LNCaP clone FGC (cell line): ENCODE measurements around the gene DIAPH1.

ENCODE experiments used
- DNase-seq: peaks from one replicate; pipeline ENCODE4 v3.0.0-alpha.2; 2011; ENCODE audit warnings: low read depth
- H3K4me3 ChIP-seq: 2 replicates; pipeline ENCODE4 v1.5.1; 2011; ENCODE audit warnings: mild to moderate bottlenecking, low read depth, low read length, control low read depth
- TF ChIP-seq, protein P1 (sequence below): IDR thresholded peaks from 2 replicates; pipeline ENCODE4 v1.5.1; 2012; ENCODE audit warnings: mild to moderate bottlenecking; ENCODE audit not compliant: control insufficient read depth, insufficient read depth; ENCODE audit errors: extremely low read depth

DIAPH1 gene

DNA sequence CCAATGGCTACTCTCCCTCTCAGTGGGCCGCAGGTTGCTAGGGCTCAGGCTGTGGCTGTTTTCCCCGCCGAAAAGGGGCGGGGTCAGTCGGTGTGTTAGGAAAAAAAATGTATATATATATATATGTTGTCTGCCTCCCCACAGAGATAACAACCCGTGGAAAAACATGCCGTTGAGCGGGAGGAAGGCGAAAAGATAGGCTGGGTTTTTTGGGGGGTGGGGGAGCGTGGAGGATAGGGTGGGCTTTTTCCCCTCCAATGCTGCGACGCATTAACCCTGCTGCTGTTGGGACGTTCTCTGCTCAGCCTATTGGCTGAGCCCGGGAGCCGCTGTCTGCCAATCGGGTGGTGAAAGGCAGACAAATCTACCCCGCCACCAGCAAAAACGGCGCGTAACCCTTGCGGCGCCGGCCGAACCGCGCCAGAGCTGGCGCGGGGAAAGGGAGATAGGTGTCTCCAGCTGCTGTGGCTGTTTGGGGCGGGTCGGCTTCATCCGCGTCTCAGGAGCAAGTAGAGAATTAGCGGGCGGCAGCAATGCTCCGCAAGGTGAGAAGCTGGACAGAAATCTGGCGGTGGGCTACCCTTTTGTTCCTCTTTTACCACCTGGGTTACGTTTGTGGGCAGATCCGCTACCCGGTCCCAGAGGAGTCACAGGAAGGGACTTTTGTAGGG lies 134.0 kb downstream of the DIAPH1 start, which contains the start of gene PCDHGC4:
Gene PCDHGC4, plus strand, starts transcription at position 390 of the 671 bp plus-strand sequence. Its CDS starts 144 bp downstream, at position 534.
- no peak within 1 kb of the TSS for H3K4me3 ChIP-seq
- no peak for DNase-seq

GRCh38 chr5:141484310-141484640 lies 134.5 kb downstream of the DIAPH1 start:
- TF ChIP-seq, protein P1, sequence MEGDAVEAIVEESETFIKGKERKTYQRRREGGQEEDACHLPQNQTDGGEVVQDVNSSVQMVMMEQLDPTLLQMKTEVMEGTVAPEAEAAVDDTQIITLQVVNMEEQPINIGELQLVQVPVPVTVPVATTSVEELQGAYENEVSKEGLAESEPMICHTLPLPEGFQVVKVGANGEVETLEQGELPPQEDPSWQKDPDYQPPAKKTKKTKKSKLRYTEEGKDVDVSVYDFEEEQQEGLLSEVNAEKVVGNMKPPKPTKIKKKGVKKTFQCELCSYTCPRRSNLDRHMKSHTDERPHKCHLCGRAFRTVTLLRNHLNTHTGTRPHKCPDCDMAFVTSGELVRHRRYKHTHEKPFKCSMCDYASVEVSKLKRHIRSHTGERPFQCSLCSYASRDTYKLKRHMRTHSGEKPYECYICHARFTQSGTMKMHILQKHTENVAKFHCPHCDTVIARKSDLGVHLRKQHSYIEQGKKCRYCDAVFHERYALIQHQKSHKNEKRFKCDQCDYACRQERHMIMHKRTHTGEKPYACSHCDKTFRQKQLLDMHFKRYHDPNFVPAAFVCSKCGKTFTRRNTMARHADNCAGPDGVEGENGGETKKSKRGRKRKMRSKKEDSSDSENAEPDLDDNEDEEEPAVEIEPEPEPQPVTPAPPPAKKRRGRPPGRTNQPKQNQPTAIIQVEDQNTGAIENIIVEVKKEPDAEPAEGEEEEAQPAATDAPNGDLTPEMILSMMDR = no peak
- H3K4me3 ChIP-seq = no peak overlapping the region
- DNase-seq = no peak

More for the DNA sequence above, 134.0 kb downstream of the DIAPH1 start, which contains the start of gene PCDHGC4:
- TF ChIP-seq, protein P1 = no peak

- no peak overlapping the region for H3K4me3 ChIP-seq
- TF ChIP-seq, protein P1 = no peak
- no peak for DNase-seq
Measured at GRCh38 chr5:141483902-141484301, 134.9 kb downstream of the DIAPH1 start.

DNA sequence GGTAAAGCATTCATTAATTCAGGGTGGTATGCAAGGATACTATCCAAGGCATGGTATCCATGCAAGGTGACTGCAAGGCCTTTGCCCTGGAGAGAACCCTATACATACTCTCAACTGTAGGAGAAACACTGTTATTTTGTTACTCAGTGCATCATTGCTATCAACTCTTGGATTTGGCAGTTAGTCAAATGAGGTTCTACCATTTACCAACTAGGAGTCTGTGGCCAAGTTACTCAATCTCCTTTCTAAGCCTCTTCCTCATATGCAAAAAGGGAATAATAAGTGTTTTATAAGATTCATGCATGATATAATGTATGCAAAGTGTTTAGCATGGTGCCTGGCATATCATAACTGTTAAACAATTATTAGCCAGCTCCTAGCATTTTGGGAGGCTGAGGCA lies 139.0 kb downstream of the DIAPH1 start:
- DNase-seq = no peak
- TF ChIP-seq, protein P1 = no peak
- no peak overlapping the region for H3K4me3 ChIP-seq

- TF ChIP-seq, protein P1 = no peak
- H3K4me3 ChIP-seq = no peak overlapping the region
- DNase-seq = no peak
Measured at GRCh38 chr5:141478321-141478945, 140.4 kb downstream of the DIAPH1 start.

- DNase-seq = no peak
- no peak overlapping the region for H3K4me3 ChIP-seq
- TF ChIP-seq, protein P1 = no peak
Measured at GRCh38 chr5:141477815-141478214, 141.0 kb downstream of the DIAPH1 start.
